ENCODE data around the gene GRAMD1C. TPM values are rescaled to one million over a fixed set of nuclear protein-coding genes. Genes with fewer than 3 reads are reported as not detected.

The GRAMD1C gene
- total and polyA plus RNA-seq, 9 of the 15 experiments (the other 6 are each of a cell fraction or from before 2014, with no cell fraction given) = not detected

DNA sequence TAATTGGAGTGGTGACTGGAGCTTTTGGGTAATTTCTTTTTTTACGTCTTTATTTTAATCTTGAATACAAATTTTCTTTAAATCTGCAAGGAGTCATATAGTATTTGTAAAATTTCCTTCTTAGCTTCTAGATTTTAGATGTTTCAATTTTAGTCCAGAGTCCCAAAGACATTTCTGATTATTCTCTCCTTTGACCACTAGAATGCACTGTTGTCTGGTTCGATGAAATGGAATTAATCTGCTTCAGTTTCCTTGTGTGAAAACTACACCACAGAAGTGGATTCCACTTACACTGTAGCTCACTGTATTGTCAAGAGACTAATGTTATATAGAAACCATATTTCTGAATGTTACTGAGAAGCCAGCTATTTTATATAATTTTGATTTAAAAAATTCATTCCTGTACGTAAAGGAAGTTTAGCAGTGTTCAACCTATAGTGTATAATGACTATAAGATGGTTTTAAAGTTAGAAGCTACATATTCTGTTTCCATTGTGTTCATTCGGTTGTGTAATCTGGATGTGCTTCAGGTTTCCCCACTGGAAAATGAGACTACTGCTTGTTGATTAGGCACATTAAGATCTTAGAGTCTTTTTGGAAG lies 6.1 kb downstream of the GRAMD1C start (continued):
- no peak for TF ChIP-seq RNF219 (CRISPR knock-in tag; IDR thresholded peaks at IDR 0.05)
- no peak for TF ChIP-seq KLF16 (IDR thresholded peaks at IDR 0.05)
- no peak for TF ChIP-seq XRCC5 (IDR thresholded peaks at IDR 0.05; ENCODE audit: low read depth, low read length)
- TF ChIP-seq ZNF146 (CRISPR knock-in tag; IDR thresholded peaks at IDR 0.05; ENCODE audit: unreplicated experiment) = no peak
- no peak for TF ChIP-seq GATAD2A (IDR thresholded peaks at IDR 0.05)
- no peak for TF ChIP-seq CHD2 (IDR thresholded peaks at IDR 0.05; ENCODE audit: low read depth, low read length)
- TF ChIP-seq RAD21 (CRISPR knock-in tag; conservative IDR thresholded peaks at IDR 0.05 in 1 of 2, IDR thresholded peaks at IDR 0.05 in 1 of 2) = peak; percentile 18 to 52; a peak in 3 of 4 replicates
- TF ChIP-seq ZNF224 (CRISPR knock-in tag; IDR thresholded peaks at IDR 0.05) = no peak
- TF ChIP-seq, protein P1, sequence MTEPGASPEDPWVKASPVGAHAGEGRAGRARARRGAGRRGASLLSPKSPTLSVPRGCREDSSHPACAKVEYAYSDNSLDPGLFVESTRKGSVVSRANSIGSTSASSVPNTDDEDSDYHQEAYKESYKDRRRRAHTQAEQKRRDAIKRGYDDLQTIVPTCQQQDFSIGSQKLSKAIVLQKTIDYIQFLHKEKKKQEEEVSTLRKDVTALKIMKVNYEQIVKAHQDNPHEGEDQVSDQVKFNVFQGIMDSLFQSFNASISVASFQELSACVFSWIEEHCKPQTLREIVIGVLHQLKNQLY (CRISPR knock-in tag; conservative IDR thresholded peaks at IDR 0.05) = no peak
- TF ChIP-seq, protein P2, sequence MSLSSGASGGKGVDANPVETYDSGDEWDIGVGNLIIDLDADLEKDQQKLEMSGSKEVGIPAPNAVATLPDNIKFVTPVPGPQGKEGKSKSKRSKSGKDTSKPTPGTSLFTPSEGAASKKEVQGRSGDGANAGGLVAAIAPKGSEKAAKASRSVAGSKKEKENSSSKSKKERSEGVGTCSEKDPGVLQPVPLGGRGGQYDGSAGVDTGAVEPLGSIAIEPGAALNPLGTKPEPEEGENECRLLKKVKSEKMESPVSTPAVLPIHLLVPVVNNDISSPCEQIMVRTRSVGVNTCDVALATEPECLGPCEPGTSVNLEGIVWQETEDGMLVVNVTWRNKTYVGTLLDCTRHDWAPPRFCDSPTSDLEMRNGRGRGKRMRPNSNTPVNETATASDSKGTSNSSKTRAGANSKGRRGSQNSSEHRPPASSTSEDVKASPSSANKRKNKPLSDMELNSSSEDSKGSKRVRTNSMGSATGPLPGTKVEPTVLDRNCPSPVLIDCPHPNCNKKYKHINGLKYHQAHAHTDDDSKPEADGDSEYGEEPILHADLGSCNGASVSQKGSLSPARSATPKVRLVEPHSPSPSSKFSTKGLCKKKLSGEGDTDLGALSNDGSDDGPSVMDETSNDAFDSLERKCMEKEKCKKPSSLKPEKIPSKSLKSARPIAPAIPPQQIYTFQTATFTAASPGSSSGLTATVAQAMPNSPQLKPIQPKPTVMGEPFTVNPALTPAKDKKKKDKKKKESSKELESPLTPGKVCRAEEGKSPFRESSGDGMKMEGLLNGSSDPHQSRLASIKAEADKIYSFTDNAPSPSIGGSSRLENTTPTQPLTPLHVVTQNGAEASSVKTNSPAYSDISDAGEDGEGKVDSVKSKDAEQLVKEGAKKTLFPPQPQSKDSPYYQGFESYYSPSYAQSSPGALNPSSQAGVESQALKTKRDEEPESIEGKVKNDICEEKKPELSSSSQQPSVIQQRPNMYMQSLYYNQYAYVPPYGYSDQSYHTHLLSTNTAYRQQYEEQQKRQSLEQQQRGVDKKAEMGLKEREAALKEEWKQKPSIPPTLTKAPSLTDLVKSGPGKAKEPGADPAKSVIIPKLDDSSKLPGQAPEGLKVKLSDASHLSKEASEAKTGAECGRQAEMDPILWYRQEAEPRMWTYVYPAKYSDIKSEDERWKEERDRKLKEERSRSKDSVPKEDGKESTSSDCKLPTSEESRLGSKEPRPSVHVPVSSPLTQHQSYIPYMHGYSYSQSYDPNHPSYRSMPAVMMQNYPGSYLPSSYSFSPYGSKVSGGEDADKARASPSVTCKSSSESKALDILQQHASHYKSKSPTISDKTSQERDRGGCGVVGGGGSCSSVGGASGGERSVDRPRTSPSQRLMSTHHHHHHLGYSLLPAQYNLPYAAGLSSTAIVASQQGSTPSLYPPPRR (CRISPR knock-in tag; IDR thresholded peaks at IDR 0.05; ENCODE audit: borderline replicate concordance) = no peak
- TF ChIP-seq ZNF512 (tag; IDR thresholded peaks at IDR 0.05) = no peak
